GM12878 (cell line): ENCODE results near the gene FMN2. TPM values are rescaled to one million over a fixed set of nuclear protein-coding genes. Genes with fewer than 3 reads are reported as not detected.

ENCODE experiments used
- ASH2L ChIP-seq: fragments of 300-600, 200-600 bp; sonication (generic); IDR thresholded peaks from 2 replicates; pipeline ENCODE4 v1.6.1; 2017; ENCODE audit warnings: low read depth, mild to moderate bottlenecking, borderline replicate concordance
- ATF7 ChIP-seq: fragments of 450-650 bp; IDR thresholded peaks from 2 replicates; pipeline ENCODE4 v1.6.1; 2016; ENCODE audit warnings: low read depth, mild to moderate bottlenecking
- BMI1 ChIP-seq: fragments of 450-650 bp; IDR thresholded peaks from 2 replicates; pipeline ENCODE4 v1.6.1; 2016; ENCODE audit warnings: mild to moderate bottlenecking, moderate library complexity, borderline replicate concordance
- IKZF1 ChIP-seq: fragments of 450-650 bp; conservative IDR thresholded peaks from 2 replicates; pipeline ENCODE4 v1.6.1; 2017; ENCODE audit warnings: antibody characterized with exemption, mild to moderate bottlenecking
- MEF2A ChIP-seq: IDR thresholded peaks from 2 replicates; pipeline ENCODE4 v1.6.1; 2011; ENCODE audit warnings: low read depth, mild to moderate bottlenecking, low read length, moderate library complexity; ENCODE audit not compliant: insufficient read depth
- POU2F2 ChIP-seq: IDR thresholded peaks from 3 replicates; pipeline ENCODE4 v1.6.1; 2011; ENCODE audit warnings: low read depth, mild to moderate bottlenecking, low read length, borderline replicate concordance
- RCOR1 ChIP-seq: conservative IDR thresholded peaks from 2 replicates; pipeline ENCODE4 v1.6.1; 2012; ENCODE audit warnings: low read depth, low read length, improper control_type of control experiment
- YBX1 ChIP-seq: fragments of 450-650 bp; IDR thresholded peaks from 2 replicates; pipeline ENCODE4 v1.6.1; 2016; ENCODE audit warnings: antibody characterized with exemption
- ZBED1 ChIP-seq: IDR thresholded peaks from 2 replicates; pipeline ENCODE4 v1.6.1; 2016; ENCODE audit warnings: borderline replicate concordance
- polyA plus RNA-seq, 11 experiments: library from polyadenylated mRNA; depleted of rRNA in 4 of 11; unstranded in 6 of 11; stranded (reverse) in 5 of 11; fragments of >200 nt; fragmentation: Nextera tagmentation in 4 of 11; fragmentation: Illumina TruSeq in 1 of 11; extraction: Ambion mirVana in 4 of 11; extraction: Trizol in 1 of 11; gene quantifications; 1 replicate in 1 of 11; 2 replicates in 10 of 11; pipeline versions ENCODE4 v1.2.1 to v1.2.3, GENCODE V29; 2011 to 2016; ENCODE audit warnings: inconsistent platforms in 2 of 11, missing spikeins in 2 of 11, low read depth in 1 of 11
- total RNA-seq, 4 experiments: library from RNA; depleted of rRNA in 3 of 4; stranded (reverse); fragments of >200 nt in 3 of 4; fragmentation: Illumina TruSeq in 1 of 4; extraction: Trizol in 1 of 4; gene quantifications; 2 replicates each; pipeline versions ENCODE4 v1.2.1 to v1.2.3, GENCODE V29; 2013 to 2021
- TF ChIP-seq, protein P1 (sequence below): fragments of 450-650 bp; IDR thresholded peaks from 2 replicates; pipeline ENCODE4 v1.6.1; 2017; ENCODE audit warnings: mild to moderate bottlenecking, moderate library complexity

FMN2 gene
- total and polyA plus RNA-seq, 10 of the 15 experiments (the other 5 are each of a cell fraction or from before 2014, with no cell fraction given) = 0.60 TPM; not detected in 9

DNA sequence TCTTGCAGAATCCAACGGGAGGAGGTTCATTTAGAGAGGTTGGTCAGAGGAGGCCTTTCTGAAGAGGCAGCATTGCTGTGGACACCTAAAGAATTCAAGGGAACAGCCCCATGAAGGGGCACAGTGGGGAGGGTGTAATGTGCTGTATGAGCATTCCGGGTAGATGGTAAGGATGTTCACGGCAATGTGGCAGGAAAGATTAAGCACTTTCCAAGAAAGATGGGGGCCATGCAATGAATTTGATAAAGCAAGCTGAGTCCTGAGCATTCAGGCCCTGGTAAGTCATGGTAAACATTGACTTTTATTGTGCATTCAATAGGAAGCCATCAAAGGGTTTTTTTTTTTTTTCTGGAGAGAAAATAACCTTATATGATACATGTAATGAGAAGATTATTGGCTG, 353.7 kb downstream of the FMN2 start (continued):
- TF ChIP-seq, protein P1, sequence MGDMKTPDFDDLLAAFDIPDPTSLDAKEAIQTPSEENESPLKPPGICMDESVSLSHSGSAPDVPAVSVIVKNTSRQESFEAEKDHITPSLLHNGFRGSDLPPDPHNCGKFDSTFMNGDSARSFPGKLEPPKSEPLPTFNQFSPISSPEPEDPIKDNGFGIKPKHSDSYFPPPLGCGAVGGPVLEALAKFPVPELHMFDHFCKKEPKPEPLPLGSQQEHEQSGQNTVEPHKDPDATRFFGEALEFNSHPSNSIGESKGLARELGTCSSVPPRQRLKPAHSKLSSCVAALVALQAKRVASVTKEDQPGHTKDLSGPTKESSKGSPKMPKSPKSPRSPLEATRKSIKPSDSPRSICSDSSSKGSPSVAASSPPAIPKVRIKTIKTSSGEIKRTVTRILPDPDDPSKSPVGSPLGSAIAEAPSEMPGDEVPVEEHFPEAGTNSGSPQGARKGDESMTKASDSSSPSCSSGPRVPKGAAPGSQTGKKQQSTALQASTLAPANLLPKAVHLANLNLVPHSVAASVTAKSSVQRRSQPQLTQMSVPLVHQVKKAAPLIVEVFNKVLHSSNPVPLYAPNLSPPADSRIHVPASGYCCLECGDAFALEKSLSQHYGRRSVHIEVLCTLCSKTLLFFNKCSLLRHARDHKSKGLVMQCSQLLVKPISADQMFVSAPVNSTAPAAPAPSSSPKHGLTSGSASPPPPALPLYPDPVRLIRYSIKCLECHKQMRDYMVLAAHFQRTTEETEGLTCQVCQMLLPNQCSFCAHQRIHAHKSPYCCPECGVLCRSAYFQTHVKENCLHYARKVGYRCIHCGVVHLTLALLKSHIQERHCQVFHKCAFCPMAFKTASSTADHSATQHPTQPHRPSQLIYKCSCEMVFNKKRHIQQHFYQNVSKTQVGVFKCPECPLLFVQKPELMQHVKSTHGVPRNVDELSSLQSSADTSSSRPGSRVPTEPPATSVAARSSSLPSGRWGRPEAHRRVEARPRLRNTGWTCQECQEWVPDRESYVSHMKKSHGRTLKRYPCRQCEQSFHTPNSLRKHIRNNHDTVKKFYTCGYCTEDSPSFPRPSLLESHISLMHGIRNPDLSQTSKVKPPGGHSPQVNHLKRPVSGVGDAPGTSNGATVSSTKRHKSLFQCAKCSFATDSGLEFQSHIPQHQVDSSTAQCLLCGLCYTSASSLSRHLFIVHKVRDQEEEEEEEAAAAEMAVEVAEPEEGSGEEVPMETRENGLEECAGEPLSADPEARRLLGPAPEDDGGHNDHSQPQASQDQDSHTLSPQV = no peak
- TF ChIP-seq ASH2L (no peak), YBX1 (no peak), ATF7 (no peak), RCOR1 (no peak), IKZF1 (no peak), ZBED1 (no peak), BMI1 (no peak), POU2F2 (no peak), MEF2A (no peak)
- TF ChIP-seq, all 136 proteins: peak for 0
